BLaER1 treated with 17β-estradiol and CSF1 and Interleukin-3, amounts not matched to agents 10 nM and 100 nM (cell line): ENCODE measurements around the gene CARMIL1.

Source experiments
- H3K27ac ChIP-seq, 11 experiments: shearing (Covaris generic); formaldehyde crosslinking; 2 replicates each; pipeline ENCODE4 v1.8.1; 2022
- H3K27me3 ChIP-seq, 11 experiments: shearing (Covaris generic); formaldehyde crosslinking; 2 replicates each; pipeline ENCODE4 v1.8.1; 2022
- H3K36me3 ChIP-seq, 11 experiments: shearing (Covaris generic); formaldehyde crosslinking; 2 replicates each; pipeline ENCODE4 v1.8.1; 2022
- H3K4me1 ChIP-seq, 10 experiments: shearing (Covaris generic); formaldehyde crosslinking; 2 replicates each; pipeline ENCODE4 v1.8.1; 2022
- H3K4me2 ChIP-seq, 11 experiments: shearing (Covaris generic); formaldehyde crosslinking; 2 replicates each; pipeline ENCODE4 v1.8.1; 2022
- H3K4me3 ChIP-seq, 10 experiments: shearing (Covaris generic); formaldehyde crosslinking; 2 replicates each; pipeline ENCODE4 v1.8.1; 2022
- H3K9ac ChIP-seq, 11 experiments: shearing (Covaris generic); formaldehyde crosslinking; 2 replicates each; pipeline ENCODE4 v1.8.1; 2022
- H3K9me3 ChIP-seq, 11 experiments: shearing (Covaris generic); formaldehyde crosslinking; replicated peaks in 1 of 11; 2 replicates each; pipeline ENCODE4 v1.8.1; 2022
- H4K20me1 ChIP-seq, 11 experiments: shearing (Covaris generic); formaldehyde crosslinking; 2 replicates each; pipeline ENCODE4 v1.8.1; 2022
- Cebpa-rat ChIP-seq, 11 experiments: shearing (Covaris generic); IDR thresholded peaks; 2 replicates each; pipeline ENCODE4 v1.8.1; 2022

CARMIL1 gene

DNA sequence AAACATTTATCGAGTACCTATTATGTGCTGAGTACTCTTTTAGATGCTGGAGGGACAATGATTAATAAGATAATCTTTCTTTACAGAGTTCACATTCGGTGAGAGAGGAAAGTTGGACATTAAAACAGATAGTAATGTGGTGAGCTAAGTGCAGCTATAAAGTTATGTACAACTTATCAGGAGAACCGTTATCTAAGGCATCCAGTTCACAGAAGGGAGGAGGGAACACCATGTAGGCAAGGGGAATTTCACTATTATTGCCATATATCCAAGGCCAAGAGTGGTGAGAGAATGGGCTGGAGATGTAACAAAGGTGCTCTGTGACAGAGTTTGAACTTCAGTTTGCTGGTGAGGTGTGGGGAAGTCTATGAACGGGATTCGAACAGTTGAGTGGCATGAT, 105.8 kb downstream of the CARMIL1 start:
- Histone ChIP-seq H3K27ac (no peak overlapping the region), H3K36me3 (0 out of 22 replicates have a peak, but pooled peaks cover 0 to 7% (median 0%) of the 10 kb centered on the region in 11 experiments), H3K9me3 (peaks cover 9 to 16% (median 12%) of the 10 kb centered on the region in 11 experiments; a peak in 17 of 22 replicates), H3K27me3 (no peaks in the 10 kb centered on the region), H3K4me3 (no peak overlapping the region), H3K4me2 (no peak overlapping the region), H4K20me1 (no peaks in the 10 kb centered on the region), H3K4me1 (peaks cover 0 to 19% (median 12%) of the 10 kb centered on the region in 10 experiments; a peak in 13 of 20 replicates), H3K9ac (no peak overlapping the region)
- no peak for TF ChIP-seq Cebpa-rat (IDR thresholded peaks at IDR 0.05)

DNA sequence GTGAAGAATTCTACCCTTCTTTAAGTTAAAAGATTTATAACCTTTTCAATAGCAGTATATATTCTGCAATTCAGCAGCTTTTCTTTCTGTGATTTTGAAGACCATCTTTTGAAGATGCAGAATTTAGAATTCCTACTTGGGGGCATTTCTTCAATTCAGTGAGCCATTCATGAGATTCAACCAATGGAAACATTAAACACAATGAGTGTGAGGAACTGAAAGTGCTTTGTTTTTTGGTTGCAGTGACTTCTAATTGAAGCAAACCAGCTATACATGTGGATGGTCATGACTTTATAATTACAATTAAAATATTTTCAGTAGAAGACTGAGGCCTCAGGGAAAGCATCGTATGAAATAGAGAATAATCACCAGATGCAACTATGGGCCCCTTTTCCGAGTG, 108.3 kb downstream of the CARMIL1 start:
- Histone ChIP-seq H3K27ac (no peak overlapping the region), H3K9ac (no peak overlapping the region), H3K4me2 (peak overlapping the region in 7 of 11 experiments; percentile 2 to 51 (median 21); a peak in 8 of 22 replicates)

DNA sequence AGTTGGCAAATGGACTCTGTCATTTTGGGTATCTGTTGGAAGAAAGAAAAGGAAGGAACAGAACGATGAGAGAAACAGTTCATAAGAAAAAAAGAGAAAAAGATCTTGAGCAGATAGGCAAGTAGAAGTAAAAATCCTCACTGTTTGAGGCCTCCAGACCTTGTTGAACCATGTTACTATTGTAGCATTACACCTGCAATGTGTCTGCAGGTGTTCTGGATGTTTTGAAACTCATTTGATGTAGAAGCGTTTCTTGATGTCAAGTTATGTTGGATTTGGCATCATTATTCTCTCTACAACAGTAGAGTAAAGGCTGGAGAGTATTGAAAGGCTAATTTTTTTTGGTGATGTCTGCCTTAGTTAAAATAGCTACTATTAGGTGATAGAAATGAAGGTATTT, 108.7 kb downstream of the CARMIL1 start:
- Histone ChIP-seq H3K27me3 (no peaks in the 10 kb centered on the region), H3K36me3 (peaks cover 0 to 2% (median 0%) of the 10 kb centered on the region in 11 experiments; a peak in 1 of 22 replicates), H3K9me3 (peaks cover under 1 to 8% (median 1%) of the 10 kb centered on the region in 11 experiments; a peak in 14 of 22 replicates), H3K27ac (no peak overlapping the region), H3K9ac (no peak overlapping the region), H3K4me3 (no peak overlapping the region), H3K4me2 (peak overlapping the region in 9 of 11 experiments; percentile 2 to 51 (median 18); a peak in 11 of 22 replicates), H3K4me1 (peaks cover 0 to 19% (median 12%) of the 10 kb centered on the region in 10 experiments; a peak in 13 of 20 replicates), H4K20me1 (no peaks in the 10 kb centered on the region)
- no peak for TF ChIP-seq Cebpa-rat (IDR thresholded peaks at IDR 0.05)

More for the DNA sequence above, 108.3 kb downstream of the CARMIL1 start:
- H3K4me3 ChIP-seq = no peak overlapping the region
- 0 out of 22 replicates have a peak, but pooled peaks cover 0 to 6% (median 0%) of the 10 kb centered on the region in 11 experiments for H3K36me3 ChIP-seq
- TF ChIP-seq Cebpa-rat (IDR thresholded peaks at IDR 0.05) = no peak
- no peaks in the 10 kb centered on the region for H4K20me1 ChIP-seq
- no peaks in the 10 kb centered on the region for H3K27me3 ChIP-seq
- peaks cover 5 to 12% (median 6%) of the 10 kb centered on the region in 11 experiments; a peak in 17 of 22 replicates for H3K9me3 ChIP-seq
- H3K4me1 ChIP-seq = peaks cover 0 to 19% (median 12%) of the 10 kb centered on the region in 10 experiments; a peak in 13 of 20 replicates

DNA sequence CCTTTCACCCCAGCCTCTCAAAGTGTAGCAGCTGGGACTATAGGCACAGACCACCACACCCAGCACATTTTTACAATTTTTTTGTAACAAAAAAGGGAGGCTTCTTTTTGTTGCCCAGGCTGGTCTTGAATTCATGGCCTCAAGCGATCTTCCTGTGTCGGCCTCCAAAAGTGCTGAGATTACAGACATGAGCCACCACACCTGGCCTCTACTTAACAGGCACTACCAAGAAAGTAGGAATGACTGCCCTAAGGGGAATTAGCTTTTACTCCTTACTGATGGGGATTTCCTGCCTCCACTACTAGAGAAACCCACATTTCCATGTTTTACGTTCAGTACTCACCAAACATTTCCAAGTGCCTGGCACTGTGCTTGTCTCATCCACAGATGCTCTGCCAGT, 109.6 kb downstream of the CARMIL1 start:
- Histone ChIP-seq H3K27me3 (no peaks in the 10 kb centered on the region), H3K9ac (no peak overlapping the region), H3K4me3 (no peak overlapping the region), H3K4me1 (peaks cover 0 to 19% (median 12%) of the 10 kb centered on the region in 10 experiments; a peak in 13 of 20 replicates), H3K4me2 (peak overlapping the region in 5 of 11 experiments; percentile 2 to 51 (median 21); a peak in 5 of 22 replicates), H3K27ac (no peak overlapping the region), H3K36me3 (no peaks in the 10 kb centered on the region; a peak in 1 of 22 replicates), H4K20me1 (no peaks in the 10 kb centered on the region), H3K9me3 (0 out of 22 replicates have a peak, but pooled peaks cover 0 to 5% (median 0%) of the 10 kb centered on the region in 11 experiments)
- no peak for TF ChIP-seq Cebpa-rat (IDR thresholded peaks at IDR 0.05)

DNA sequence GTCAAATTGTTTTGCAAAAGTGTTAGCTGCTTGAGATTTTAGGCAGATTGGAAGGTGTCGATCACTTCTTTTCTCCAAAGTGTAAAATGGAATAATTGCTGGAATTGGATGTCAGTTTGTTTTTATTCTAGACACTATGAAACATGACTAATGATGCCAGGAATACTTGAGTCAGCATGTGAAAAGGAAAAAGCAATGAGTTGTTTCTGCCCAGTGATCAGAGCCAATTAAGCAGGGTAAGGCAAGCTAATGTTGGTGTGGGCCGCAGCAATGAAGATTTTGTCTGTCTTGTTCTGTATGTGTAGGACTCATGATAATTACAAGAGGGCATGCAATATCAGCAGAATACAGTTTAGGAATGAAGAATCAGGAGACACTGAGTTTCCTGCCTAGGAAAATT, 110.3 kb downstream of the CARMIL1 start:
- Histone ChIP-seq H3K4me1 (peaks cover 0 to 19% (median 12%) of the 10 kb centered on the region in 10 experiments; a peak in 13 of 20 replicates), H3K4me2 (no peak overlapping the region; a peak in 1 of 22 replicates), H3K9ac (no peak overlapping the region), H3K4me3 (no peak overlapping the region), H3K27me3 (no peaks in the 10 kb centered on the region), H3K9me3 (no peaks in the 10 kb centered on the region), H3K27ac (no peak overlapping the region), H4K20me1 (no peaks in the 10 kb centered on the region), H3K36me3 (no peaks in the 10 kb centered on the region; a peak in 1 of 22 replicates)
- no peak for TF ChIP-seq Cebpa-rat (IDR thresholded peaks at IDR 0.05)

DNA sequence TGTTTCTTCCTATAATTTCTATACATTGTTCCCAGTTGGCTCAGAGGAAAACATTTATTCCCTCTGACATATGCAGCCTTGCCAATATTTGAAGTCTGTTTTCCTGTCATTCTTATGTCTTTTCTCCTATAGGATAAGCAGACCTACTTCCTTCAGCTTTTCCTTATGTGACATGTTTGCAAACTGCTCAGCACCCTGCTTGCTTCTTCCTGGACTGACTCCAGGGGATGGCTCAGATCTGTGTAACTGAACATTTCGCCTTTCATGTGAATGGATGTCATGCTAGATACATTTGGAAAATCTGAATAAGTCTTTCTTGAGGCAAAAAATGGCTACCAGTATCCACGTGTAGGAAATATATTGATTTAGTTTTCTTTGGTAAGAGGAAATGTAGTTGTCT, 113.2 kb downstream of the CARMIL1 start:
- no peak overlapping the region for H3K4me2 ChIP-seq
- H3K27me3 ChIP-seq = no peaks in the 10 kb centered on the region

DNA sequence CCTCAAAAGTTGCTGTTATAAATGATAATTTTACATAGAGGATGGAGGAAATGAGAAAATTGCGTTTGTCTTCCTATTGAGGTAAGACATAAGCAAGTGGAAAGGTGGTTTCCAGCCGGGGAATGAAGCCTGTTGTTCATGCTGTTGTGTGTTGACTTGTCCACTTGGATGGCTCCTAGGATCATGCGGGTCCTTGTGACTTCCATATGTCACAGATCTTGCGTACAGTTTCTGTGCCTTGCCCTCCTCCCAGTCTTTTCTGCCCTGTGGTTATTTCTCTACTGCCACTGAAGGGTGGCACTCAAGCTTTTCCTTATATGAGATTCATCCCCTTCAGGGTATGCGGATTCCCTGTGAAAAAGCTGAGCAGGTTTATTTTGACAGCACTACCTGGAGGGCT, 116.6 kb downstream of the CARMIL1 start:
- Histone ChIP-seq H3K27me3 (no peaks in the 10 kb centered on the region), H3K4me2 (no peak overlapping the region), H3K36me3 (no peaks in the 10 kb centered on the region; a peak in 1 of 22 replicates), H3K9ac (no peak overlapping the region), H3K9me3 (no peaks in the 10 kb centered on the region), H3K4me1 (no peaks in the 10 kb centered on the region), H4K20me1 (no peaks in the 10 kb centered on the region; a peak in 2 of 22 replicates), H3K4me3 (no peak overlapping the region), H3K27ac (no peak overlapping the region)
- no peak for TF ChIP-seq Cebpa-rat (IDR thresholded peaks at IDR 0.05)

More for the DNA sequence above, 113.2 kb downstream of the CARMIL1 start:
- Histone ChIP-seq H3K4me1 (peaks cover 0 to 19% (median 12%) of the 10 kb centered on the region in 10 experiments; a peak in 13 of 20 replicates), H3K4me3 (no peak overlapping the region), H4K20me1 (no peaks in the 10 kb centered on the region; a peak in 2 of 22 replicates), H3K36me3 (no peaks in the 10 kb centered on the region; a peak in 1 of 22 replicates), H3K27ac (no peak overlapping the region), H3K9ac (no peak overlapping the region), H3K9me3 (no peaks in the 10 kb centered on the region)
- no peak for TF ChIP-seq Cebpa-rat (IDR thresholded peaks at IDR 0.05)

DNA sequence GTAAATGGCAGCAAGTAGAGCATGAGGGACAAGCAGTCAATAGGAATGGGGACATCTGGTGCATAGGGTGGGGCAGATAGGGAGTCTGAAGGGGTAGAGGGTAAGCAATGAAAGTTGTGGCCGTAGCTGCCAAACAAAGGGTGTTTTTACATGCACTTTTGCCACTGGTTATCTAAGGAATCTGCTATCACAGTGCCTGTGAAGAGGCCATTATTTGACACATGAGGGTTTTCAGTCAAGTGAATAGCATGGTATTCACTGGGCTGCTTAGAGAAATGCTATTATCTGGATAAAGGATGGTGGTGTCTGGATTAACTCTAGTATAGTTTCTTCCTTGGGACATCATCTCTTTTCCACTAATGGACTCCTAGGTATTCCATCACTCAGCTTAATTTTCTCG, 118.2 kb downstream of the CARMIL1 start:
- no peak for TF ChIP-seq Cebpa-rat (IDR thresholded peaks at IDR 0.05)
- Histone ChIP-seq H4K20me1 (peaks cover 0 to 4% (median 0%) of the 10 kb centered on the region in 11 experiments; a peak in 2 of 22 replicates), H3K4me1 (no peaks in the 10 kb centered on the region), H3K36me3 (no peaks in the 10 kb centered on the region; a peak in 1 of 22 replicates), H3K9ac (no peak overlapping the region), H3K27ac (no peak overlapping the region), H3K27me3 (no peaks in the 10 kb centered on the region), H3K4me3 (no peak overlapping the region), H3K4me2 (no peak overlapping the region), H3K9me3 (no peaks in the 10 kb centered on the region)

DNA sequence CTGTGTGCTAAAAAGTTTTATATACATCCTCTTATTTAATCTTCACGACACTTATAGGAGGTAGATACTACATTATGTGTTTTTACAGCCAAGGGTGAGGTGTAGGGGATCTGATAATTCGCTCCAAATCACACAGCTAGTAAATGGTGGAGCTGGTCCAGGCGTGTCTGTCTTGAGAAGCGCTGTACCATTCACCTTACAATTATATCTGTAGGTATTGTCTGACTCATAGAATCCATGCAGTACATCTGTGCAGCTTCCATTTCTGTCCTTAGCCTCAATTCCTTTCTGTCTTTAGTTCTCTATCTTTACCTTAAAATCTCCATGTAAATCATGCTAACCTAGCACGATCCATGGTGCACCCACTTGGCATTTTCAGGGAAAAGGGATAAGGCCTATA, 120.7 kb downstream of the CARMIL1 start:
- H3K36me3 ChIP-seq = no peaks in the 10 kb centered on the region
- H3K4me2 ChIP-seq = no peak overlapping the region
- no peak overlapping the region for H3K4me3 ChIP-seq
- no peaks in the 10 kb centered on the region for H3K9me3 ChIP-seq
- peaks cover 9 to 16% (median 11%) of the 10 kb centered on the region in 10 experiments for H3K4me1 ChIP-seq
- H3K27ac ChIP-seq = no peak overlapping the region
- H3K27me3 ChIP-seq = no peaks in the 10 kb centered on the region
- H4K20me1 ChIP-seq = peaks cover 0 to 10% (median 0%) of the 10 kb centered on the region in 11 experiments; a peak in 2 of 22 replicates
- TF ChIP-seq Cebpa-rat (IDR thresholded peaks at IDR 0.05) = no peak
- H3K9ac ChIP-seq = no peak overlapping the region
